Measurements from ENCODE around the gene SEL1L2. TPM values are rescaled to one million over a fixed set of nuclear protein-coding genes. Genes with fewer than 3 reads are reported as not detected.

The SEL1L2 gene
- total RNA-seq, 1 experiment from 2014 or later: not detected

DNA sequence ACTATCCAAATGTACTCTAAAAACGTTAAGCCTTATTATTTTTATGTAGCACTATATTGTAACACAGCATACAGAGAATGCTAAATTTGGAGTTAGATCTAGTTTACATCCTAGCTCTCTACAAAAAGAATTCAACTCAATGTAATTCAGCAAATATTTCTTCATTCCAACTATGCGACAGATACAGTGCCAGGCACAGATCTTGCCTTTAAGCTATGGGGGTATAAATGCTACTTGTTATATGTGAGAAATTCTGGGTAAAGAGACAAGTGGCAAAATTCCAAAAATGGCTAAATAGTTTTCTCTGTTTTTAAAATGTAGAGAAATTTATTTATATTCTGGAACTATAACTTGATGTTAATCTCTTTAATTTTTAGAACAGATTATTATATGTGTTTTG is 63.2 kb downstream of the SEL1L2 start:
- ChIA-PET CTCF (no interaction called here), POLR2A (no interaction called here)
- no peaks in the 10 kb centered on the region for H3K36me3 ChIP-seq (ENCODE audit: control insufficient read depth, insufficient read depth, low read length)
- Mint-ChIP-seq H3K9me3 (ENCODE audit: unreplicated experiment) (no peaks in the 10 kb centered on the region), H3K4me1 (ENCODE audit: low read depth, unreplicated experiment) (no peaks in the 10 kb centered on the region), H3K4me3 (ENCODE audit: unreplicated experiment) (no peak overlapping the region), H3K27me3 (ENCODE audit: insufficient read depth, unreplicated experiment) (peaks cover 26% of the 10 kb centered on the region), H3K36me3 (ENCODE audit: insufficient read depth, unreplicated experiment) (no peaks in the 10 kb centered on the region), H3K27ac (ENCODE audit: unreplicated experiment) (no peak overlapping the region)
- DNase-seq: no peak
- no peak overlapping the region for H3K4me3 ChIP-seq (ENCODE audit: low read depth, low read length)
- H3K9me3 ChIP-seq: no peaks in the 10 kb centered on the region
- no peaks in the 10 kb centered on the region for H3K4me1 ChIP-seq
- no TSS peak for BruUV-seq (replicated peaks)
- H3K27me3 ChIP-seq (replicated peaks; ENCODE audit: control insufficient read depth, insufficient read depth, low read length): no peaks in the 10 kb centered on the region
- intact Hi-C loops (cut with micrococcal nuclease; ENCODE audit: unreplicated experiment): no loop called here
- TF ChIP-seq, protein P1, sequence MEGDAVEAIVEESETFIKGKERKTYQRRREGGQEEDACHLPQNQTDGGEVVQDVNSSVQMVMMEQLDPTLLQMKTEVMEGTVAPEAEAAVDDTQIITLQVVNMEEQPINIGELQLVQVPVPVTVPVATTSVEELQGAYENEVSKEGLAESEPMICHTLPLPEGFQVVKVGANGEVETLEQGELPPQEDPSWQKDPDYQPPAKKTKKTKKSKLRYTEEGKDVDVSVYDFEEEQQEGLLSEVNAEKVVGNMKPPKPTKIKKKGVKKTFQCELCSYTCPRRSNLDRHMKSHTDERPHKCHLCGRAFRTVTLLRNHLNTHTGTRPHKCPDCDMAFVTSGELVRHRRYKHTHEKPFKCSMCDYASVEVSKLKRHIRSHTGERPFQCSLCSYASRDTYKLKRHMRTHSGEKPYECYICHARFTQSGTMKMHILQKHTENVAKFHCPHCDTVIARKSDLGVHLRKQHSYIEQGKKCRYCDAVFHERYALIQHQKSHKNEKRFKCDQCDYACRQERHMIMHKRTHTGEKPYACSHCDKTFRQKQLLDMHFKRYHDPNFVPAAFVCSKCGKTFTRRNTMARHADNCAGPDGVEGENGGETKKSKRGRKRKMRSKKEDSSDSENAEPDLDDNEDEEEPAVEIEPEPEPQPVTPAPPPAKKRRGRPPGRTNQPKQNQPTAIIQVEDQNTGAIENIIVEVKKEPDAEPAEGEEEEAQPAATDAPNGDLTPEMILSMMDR (IDR thresholded peaks at IDR 0.05; ENCODE audit: insufficient read depth in 1 of 2, low read depth in 1 of 2, low read length in 1 of 2, severe bottlenecking in 1 of 2, unreplicated experiment in 1 of 2): no peak

DNA sequence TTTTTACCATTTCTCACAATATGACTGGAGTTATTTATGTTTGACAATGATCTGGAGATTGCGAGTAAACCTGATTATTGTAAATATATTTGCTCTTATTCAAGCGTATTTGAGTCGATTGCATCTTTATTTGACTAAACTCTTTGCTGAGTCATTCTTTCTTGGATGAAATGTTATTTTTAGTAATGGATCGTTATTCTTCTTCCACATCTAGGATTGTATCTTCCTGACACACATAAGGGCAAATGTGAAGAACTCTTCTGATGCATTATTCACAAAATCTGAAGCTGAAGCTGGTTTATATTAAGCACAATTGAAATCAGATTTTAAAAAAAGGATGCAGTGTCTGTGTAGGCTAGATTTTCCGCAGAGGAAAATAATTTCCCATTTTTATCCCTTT is 68.2 kb downstream of the SEL1L2 start:
- H3K9me3 Mint-ChIP-seq (ENCODE audit: unreplicated experiment): no peaks in the 10 kb centered on the region
- Histone ChIP-seq H3K4me3 (ENCODE audit: low read depth, low read length) (no peak overlapping the region), H3K36me3 (ENCODE audit: control insufficient read depth, insufficient read depth, low read length) (no peaks in the 10 kb centered on the region), H3K4me1 (no peaks in the 10 kb centered on the region), H3K27me3 (replicated peaks; ENCODE audit: control insufficient read depth, insufficient read depth, low read length) (no peaks in the 10 kb centered on the region), H3K9me3 (no peaks in the 10 kb centered on the region)
- BruUV-seq (replicated peaks): no TSS peak
- ChIA-PET POLR2A (no interaction called here), CTCF (no interaction called here)
- no peaks in the 10 kb centered on the region for H3K4me1 Mint-ChIP-seq (ENCODE audit: low read depth, unreplicated experiment)
- TF ChIP-seq, protein P1 (IDR thresholded peaks at IDR 0.05; ENCODE audit: insufficient read depth in 1 of 2, low read depth in 1 of 2, low read length in 1 of 2, severe bottlenecking in 1 of 2, unreplicated experiment in 1 of 2): no peak
- H3K27ac Mint-ChIP-seq (ENCODE audit: unreplicated experiment): no peak overlapping the region
- no peak for DNase-seq
- intact Hi-C loops (cut with micrococcal nuclease; ENCODE audit: unreplicated experiment): no loop called here
- no peak overlapping the region for H3K4me3 Mint-ChIP-seq (ENCODE audit: unreplicated experiment)
- H3K36me3 Mint-ChIP-seq (ENCODE audit: insufficient read depth, unreplicated experiment): no peaks in the 10 kb centered on the region
- H3K27me3 Mint-ChIP-seq (ENCODE audit: insufficient read depth, unreplicated experiment): peaks cover 24% of the 10 kb centered on the region

DNA sequence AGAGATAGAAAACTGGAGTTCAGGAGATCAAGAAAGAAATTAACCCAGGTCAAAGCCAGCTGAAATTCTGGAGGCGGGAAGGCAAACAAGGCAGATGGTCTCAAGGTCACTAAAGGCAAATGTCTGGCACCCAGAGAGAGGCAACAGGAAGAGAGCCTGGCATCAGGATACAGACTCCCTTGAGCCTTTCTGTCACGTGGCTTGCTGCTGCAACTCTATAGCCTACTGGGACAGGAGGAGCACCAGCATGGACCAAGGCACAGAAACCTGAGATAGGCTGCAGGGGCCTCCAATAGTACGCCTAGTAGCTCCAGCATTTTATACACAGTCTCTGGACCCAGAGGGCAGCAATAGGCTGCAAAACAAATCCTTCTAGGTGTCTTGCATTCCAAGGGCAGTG is 75.1 kb downstream of the SEL1L2 start:
- Mint-ChIP-seq H3K9me3 (ENCODE audit: unreplicated experiment) (no peaks in the 10 kb centered on the region), H3K4me3 (ENCODE audit: unreplicated experiment) (no peak overlapping the region), H3K27me3 (ENCODE audit: insufficient read depth, unreplicated experiment) (peaks cover 11% of the 10 kb centered on the region), H3K4me1 (ENCODE audit: low read depth, unreplicated experiment) (no peaks in the 10 kb centered on the region), H3K27ac (ENCODE audit: unreplicated experiment) (no peak overlapping the region), H3K36me3 (ENCODE audit: insufficient read depth, unreplicated experiment) (no peaks in the 10 kb centered on the region)
- POLR2A ChIA-PET: no interaction called here
- intact Hi-C loops (cut with micrococcal nuclease; ENCODE audit: unreplicated experiment): no loop called here
- no peak overlapping the region for H3K4me3 ChIP-seq (ENCODE audit: low read depth, low read length)
- no peaks in the 10 kb centered on the region for H3K36me3 ChIP-seq (ENCODE audit: control insufficient read depth, insufficient read depth, low read length)
- CTCF ChIA-PET: no interaction called here
- no peaks in the 10 kb centered on the region for H3K9me3 ChIP-seq
- TF ChIP-seq, protein P1 (IDR thresholded peaks at IDR 0.05; ENCODE audit: insufficient read depth in 1 of 2, low read depth in 1 of 2, low read length in 1 of 2, severe bottlenecking in 1 of 2, unreplicated experiment in 1 of 2): no peak
- no peaks in the 10 kb centered on the region for H3K27me3 ChIP-seq (replicated peaks; ENCODE audit: control insufficient read depth, insufficient read depth, low read length)
- DNase-seq: no peak
- H3K4me1 ChIP-seq: no peaks in the 10 kb centered on the region
- BruUV-seq (replicated peaks): no TSS peak

Measured in Caco-2 (cell line).